Spleen (tissue), 11 donors: ENCODE data around the gene CDS2. TPM values are rescaled to one million over a fixed set of nuclear protein-coding genes. Genes with fewer than 3 reads are reported as not detected.
A peak's percentile ranks its signal among the peaks of the same experiment; 100 is the strongest.

ENCODE experiments used
- DNase-seq: peaks from one replicate; pipeline ENCODE4 v3.0.0-alpha.2; 2020
- H3K27ac ChIP-seq, 8 donors: fragments of 200-600 bp; sonication (generic) in 7 of 8; 1 replicate in 4 of 8; 2 replicates in 4 of 8; pipeline versions ENCODE4 v1.5.0 to v1.8.0; 2016 to 2021; ENCODE audit warnings: inconsistent platforms in 4 of 8, mild to moderate bottlenecking in 4 of 8, moderate library complexity in 1 of 8
- H3K27me3 ChIP-seq, 7 donors: fragments of 200-600 bp; sonication (generic) in 6 of 7; replicated peaks in 1 of 7; 1 replicate in 4 of 7; 2 replicates in 3 of 7; pipeline versions ENCODE4 v1.5.0 to v1.8.0; 2016 to 2021; ENCODE audit warnings: inconsistent platforms in 3 of 7, mild to moderate bottlenecking in 1 of 7
- H3K36me3 ChIP-seq, 6 donors: fragments of 200-600 bp; sonication (generic) in 5 of 6; 1 replicate in 4 of 6; 2 replicates in 2 of 6; pipeline versions ENCODE4 v1.5.0 to v1.8.0; 2016 to 2021; ENCODE audit warnings: inconsistent platforms in 2 of 6
- H3K4me1 ChIP-seq, 6 donors: fragments of 200-600 bp; sonication (generic) in 5 of 6; 1 replicate in 3 of 6; 2 replicates in 3 of 6; pipeline versions ENCODE4 v1.5.0 to v1.8.0; 2016 to 2021; ENCODE audit warnings: inconsistent platforms in 3 of 6
- H3K4me3 ChIP-seq, 8 donors: fragments of 200-600 bp; sonication (generic) in 7 of 8; 1 replicate in 4 of 8; 2 replicates in 4 of 8; pipeline versions ENCODE4 v1.5.0 to v1.8.0; 2016 to 2021; ENCODE audit warnings: inconsistent platforms in 4 of 8, mild to moderate bottlenecking in 4 of 8, moderate library complexity in 2 of 8
- H3K9me3 ChIP-seq, 8 donors: fragments of 200-600 bp; sonication (generic) in 7 of 8; 1 replicate in 4 of 8; 2 replicates in 4 of 8; pipeline versions ENCODE4 v1.5.0 to v1.8.0; 2016 to 2021; ENCODE audit warnings: inconsistent platforms in 4 of 8
- POLR2A ChIP-seq, 3 donors: fragments of 450-650 bp; IDR thresholded peaks; one replicate each; pipeline ENCODE4 v1.5.1; 2017; ENCODE audit warnings: antibody characterized with exemption in 3 of 3, mild to moderate bottlenecking in 1 of 3
- POLR2AphosphoS5 ChIP-seq, 3 donors: sonication (generic); formaldehyde crosslinking; IDR thresholded peaks; one replicate each; pipeline ENCODE4 v1.5.1; 2017; ENCODE audit warnings: antibody characterized with exemption in 3 of 3
- WGBS, 5 donors: extraction: QIAGEN DNeasy Blood & Tissue Kit in 3 of 5; methylation state at CpG; one replicate each; pipeline versions ENCODE4 v1.1.5 to v1.1.7; 2013 to 2018; 5-methylcytosine and 5-hydroxymethylcytosine counted together
- intact Hi-C: fragments of 100-400 bp; cut with DNase I; formaldehyde crosslinking; loops from one replicate; pipeline ENCODE4 v1.15.0; 2023; ENCODE audit warnings: low total_unique reads
- polyA plus RNA-seq, 3 donors: library from polyadenylated mRNA; stranded (reverse); fragments of 200-250 nt; gene quantifications; one replicate each; pipeline ENCODE4 v1.2.1, GENCODE V29; 2013
- total RNA-seq, 7 donors: library from RNA; depleted of rRNA in 3 of 7; stranded (reverse); fragments of >200 nt in 3 of 7; fragmentation: NEBNext Ultra II Directional in 4 of 7; extraction: Animal tissue kit (Norgen Biotek cat#: 25700) in 4 of 7; gene quantifications; one replicate each; pipeline versions ENCODE4 v1.1.0 to v1.2.1, GENCODE V29; 2016 to 2021
- TF ChIP-seq, protein P1 (sequence below), 11 experiments: fragments of 200-600 bp in 7 of 11; fragments of 450-650 bp in 4 of 11; sonication (generic) in 4 of 11; IDR thresholded peaks in 8 of 11; conservative IDR thresholded peaks in 3 of 11; 1 replicate in 7 of 11; 2 replicates in 4 of 11; pipeline versions ENCODE4 v1.4.0 to v1.8.0; 2016 to 2021; ENCODE audit warnings: antibody characterized with exemption in 11 of 11, inconsistent platforms in 4 of 11, mild to moderate bottlenecking in 1 of 11
- donor health status: healthy with polysubstance abuse.
- donor health status: DM: no; HTN: no; CAD: no; lungs with moderate emphysema.
- donor health status: DM: no; HTN: no; CAD: no.
- donor health status: Bipolar disorder and iron deficiency.
- donor health status: healthy.
- donor health status: DM: no; HTN: no; CAD: no.
- donor health status: DM: yes; HTN: yes; CAD: no.

CDS2 gene
- total and polyA plus RNA-seq, 10 donors = 6.9 to 61.8 (median 41.9) TPM

DNA sequence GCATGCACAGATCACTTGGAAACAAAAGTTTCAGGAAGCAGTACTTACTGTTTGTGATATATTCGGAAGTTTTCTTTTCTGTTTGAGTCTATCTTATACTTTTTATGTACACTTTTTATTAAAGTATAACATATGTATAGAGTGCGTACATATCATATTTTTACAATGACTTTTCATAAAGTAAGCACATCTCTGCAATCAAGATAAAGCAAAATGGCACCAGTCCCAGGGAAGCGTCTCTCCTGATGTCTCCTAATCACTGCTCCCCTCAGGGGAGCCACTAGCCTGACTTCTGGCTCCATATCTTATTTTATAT lies 26.3 kb downstream of the CDS2 start:
- Histone ChIP-seq H3K4me1 (peaks cover under 1 to 94% (median 37%) of the 10 kb centered on the region in 6 donors), H3K4me3 (no peak overlapping the region), H3K9me3 (no peaks in the 10 kb centered on the region), H3K27ac (peak overlapping the region in 1 of 8 donors; percentile 9), H3K27me3 (no peaks in the 10 kb centered on the region), H3K36me3 (peaks cover 0 to 9% (median 0%) of the 10 kb centered on the region in 6 donors)
- TF ChIP-seq, protein P1, sequence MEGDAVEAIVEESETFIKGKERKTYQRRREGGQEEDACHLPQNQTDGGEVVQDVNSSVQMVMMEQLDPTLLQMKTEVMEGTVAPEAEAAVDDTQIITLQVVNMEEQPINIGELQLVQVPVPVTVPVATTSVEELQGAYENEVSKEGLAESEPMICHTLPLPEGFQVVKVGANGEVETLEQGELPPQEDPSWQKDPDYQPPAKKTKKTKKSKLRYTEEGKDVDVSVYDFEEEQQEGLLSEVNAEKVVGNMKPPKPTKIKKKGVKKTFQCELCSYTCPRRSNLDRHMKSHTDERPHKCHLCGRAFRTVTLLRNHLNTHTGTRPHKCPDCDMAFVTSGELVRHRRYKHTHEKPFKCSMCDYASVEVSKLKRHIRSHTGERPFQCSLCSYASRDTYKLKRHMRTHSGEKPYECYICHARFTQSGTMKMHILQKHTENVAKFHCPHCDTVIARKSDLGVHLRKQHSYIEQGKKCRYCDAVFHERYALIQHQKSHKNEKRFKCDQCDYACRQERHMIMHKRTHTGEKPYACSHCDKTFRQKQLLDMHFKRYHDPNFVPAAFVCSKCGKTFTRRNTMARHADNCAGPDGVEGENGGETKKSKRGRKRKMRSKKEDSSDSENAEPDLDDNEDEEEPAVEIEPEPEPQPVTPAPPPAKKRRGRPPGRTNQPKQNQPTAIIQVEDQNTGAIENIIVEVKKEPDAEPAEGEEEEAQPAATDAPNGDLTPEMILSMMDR (IDR thresholded peaks at IDR 0.05 in 8 of 11, conservative IDR thresholded peaks at IDR 0.05 in 3 of 11) = no peak
- TF ChIP-seq POLR2AphosphoS5 (IDR thresholded peaks at IDR 0.05) = no peak
- no peak for TF ChIP-seq POLR2A (IDR thresholded peaks at IDR 0.05)
- 94 to 98% (median 98%) methylated on average over 3 of the region's 3 CpGs for WGBS, 5 donors
- no peak for DNase-seq
- intact Hi-C loops = no loop called here

DNA sequence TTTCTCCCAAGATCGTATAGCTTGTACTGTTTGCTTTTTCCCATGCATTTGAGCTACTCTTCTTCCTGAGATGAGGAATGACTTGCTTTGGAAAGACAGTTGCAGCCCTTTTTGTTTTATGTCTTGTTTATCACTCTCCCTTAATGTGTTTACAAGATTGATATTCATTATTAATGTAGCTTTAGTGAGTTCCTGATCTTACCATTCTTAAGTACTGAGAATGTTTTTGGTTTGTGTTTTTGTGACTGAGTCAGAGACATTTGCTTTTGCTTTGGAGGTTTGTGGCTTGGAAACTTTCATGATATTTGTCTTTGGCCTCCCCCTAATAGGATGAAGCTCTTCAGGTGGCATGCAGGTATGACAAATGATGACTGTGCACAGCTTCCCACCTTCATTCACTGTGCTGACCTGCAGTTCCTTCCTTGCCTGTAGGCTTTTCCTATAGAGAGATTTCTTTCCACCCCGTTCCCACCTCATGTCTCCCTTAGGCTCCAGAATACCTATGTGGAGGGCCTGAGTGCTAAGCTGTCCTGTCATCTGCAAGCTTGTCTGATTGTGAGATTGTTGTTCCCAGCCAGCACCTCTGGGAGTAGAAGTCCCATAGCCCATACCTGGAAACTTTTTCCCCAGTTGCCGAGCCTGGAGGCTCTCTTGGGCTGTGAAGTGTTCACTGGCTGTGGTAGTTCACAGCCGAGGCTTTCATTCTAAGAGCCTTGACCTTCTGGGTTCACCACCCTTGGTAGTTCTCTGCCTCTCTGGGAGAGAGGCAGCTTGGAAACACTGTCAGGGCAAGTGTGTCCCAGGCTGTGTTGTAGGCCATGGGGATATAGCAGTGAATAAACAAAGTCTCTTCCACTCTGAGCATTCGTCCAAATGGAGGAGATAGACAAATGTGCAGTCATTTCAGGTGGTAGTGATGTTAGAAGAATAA lies 27.1 kb downstream of the CDS2 start:
- Histone ChIP-seq H3K27me3 (no peaks in the 10 kb centered on the region), H3K9me3 (no peaks in the 10 kb centered on the region), H3K36me3 (peaks cover 0 to 9% (median 0%) of the 10 kb centered on the region in 6 donors), H3K4me3 (no peak overlapping the region), H3K27ac (no peak overlapping the region), H3K4me1 (peaks cover 0 to 89% (median 35%) of the 10 kb centered on the region in 6 donors)
- intact Hi-C loops = no loop called here
- DNase-seq = no peak
- TF ChIP-seq POLR2AphosphoS5 (IDR thresholded peaks at IDR 0.05) (no peak), POLR2A (IDR thresholded peaks at IDR 0.05) (no peak)
- TF ChIP-seq, protein P1 (IDR thresholded peaks at IDR 0.05 in 8 of 11, conservative IDR thresholded peaks at IDR 0.05 in 3 of 11) = no peak
- 78 to 90% (median 84%) methylated on average over 5 of the region's 5 CpGs for WGBS, 5 donors

DNA sequence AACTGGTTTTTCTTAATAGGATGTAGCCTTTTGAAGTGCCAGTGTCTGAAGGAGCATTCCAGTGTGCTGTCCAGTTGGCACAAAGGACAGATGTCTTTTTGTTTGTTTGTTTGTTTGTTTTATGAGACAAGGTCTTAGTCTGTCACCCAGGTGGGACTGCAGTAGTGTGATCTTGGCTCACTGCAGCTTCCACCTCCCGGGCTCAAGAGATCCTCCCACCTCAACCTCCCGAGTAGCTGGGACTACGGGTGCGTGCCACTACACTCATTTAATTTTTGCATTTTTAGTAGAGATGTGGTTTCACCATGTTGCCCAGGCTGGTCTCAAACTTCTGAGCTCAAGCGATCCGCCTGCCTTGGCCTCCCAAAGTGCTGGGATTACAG lies 27.7 kb downstream of the CDS2 start:
- Histone ChIP-seq H3K36me3 (peaks cover 0 to 9% (median 0%) of the 10 kb centered on the region in 6 donors), H3K9me3 (no peaks in the 10 kb centered on the region), H3K27ac (no peak overlapping the region), H3K4me1 (peaks cover 0 to 82% (median 32%) of the 10 kb centered on the region in 6 donors), H3K4me3 (no peak overlapping the region), H3K27me3 (no peaks in the 10 kb centered on the region)
- 90 to 94% (median 92%) methylated on average over 6 of the region's 6 CpGs for WGBS, 5 donors
- DNase-seq = no peak
- TF ChIP-seq POLR2AphosphoS5 (IDR thresholded peaks at IDR 0.05) (no peak), POLR2A (IDR thresholded peaks at IDR 0.05) (no peak)
- TF ChIP-seq, protein P1 (IDR thresholded peaks at IDR 0.05 in 8 of 11, conservative IDR thresholded peaks at IDR 0.05 in 3 of 11) = no peak
- intact Hi-C loops = no loop called here

DNA sequence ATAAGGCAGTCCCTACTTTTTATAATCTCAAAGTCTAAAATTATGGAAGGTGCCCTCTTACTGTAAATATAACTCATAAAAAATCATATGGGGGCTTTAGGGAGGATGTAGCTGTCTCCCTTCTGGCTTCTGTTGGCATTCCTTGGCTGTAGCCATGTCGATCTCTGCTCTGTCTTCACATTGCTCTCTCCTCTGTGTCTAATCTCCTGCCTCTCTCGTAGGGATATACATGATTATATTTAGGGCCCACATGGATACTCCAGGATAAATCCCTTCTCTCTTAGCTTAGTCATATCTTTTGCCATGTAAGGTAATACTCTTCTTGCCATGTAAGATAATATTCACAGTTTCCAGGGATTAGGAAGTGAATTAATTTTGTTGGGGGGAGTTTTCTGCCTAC lies 28.6 kb downstream of the CDS2 start:
- H3K27ac ChIP-seq = no peak overlapping the region
- intact Hi-C loops = no loop called here
- H3K4me3 ChIP-seq = no peak overlapping the region
- no peaks in the 10 kb centered on the region for H3K27me3 ChIP-seq
- DNase-seq = no peak
- TF ChIP-seq POLR2A (IDR thresholded peaks at IDR 0.05) (no peak), POLR2AphosphoS5 (IDR thresholded peaks at IDR 0.05) (no peak)
- TF ChIP-seq, protein P1 (IDR thresholded peaks at IDR 0.05 in 8 of 11, conservative IDR thresholded peaks at IDR 0.05 in 3 of 11) = no peak
- H3K36me3 ChIP-seq = peaks cover 0 to 9% (median 0%) of the 10 kb centered on the region in 6 donors
- 92 to 100% (median 96%) methylated on average over 2 of the region's 2 CpGs for WGBS, 5 donors
- peaks cover 0 to 81% (median 29%) of the 10 kb centered on the region in 6 donors for H3K4me1 ChIP-seq
- H3K9me3 ChIP-seq = no peaks in the 10 kb centered on the region
